BLaER1 (cell line): ENCODE data around the gene DNAJC1.

ENCODE experiments used
- H3K27ac ChIP-seq: shearing (Covaris generic); formaldehyde crosslinking; 2 replicates; pipeline ENCODE4 v1.8.1; 2022
- H3K27me3 ChIP-seq: shearing (Covaris generic); formaldehyde crosslinking; 2 replicates; pipeline ENCODE4 v1.8.1; 2022
- H3K36me3 ChIP-seq: shearing (Covaris generic); formaldehyde crosslinking; 2 replicates; pipeline ENCODE4 v1.8.1; 2022
- H3K4me1 ChIP-seq: shearing (Covaris generic); formaldehyde crosslinking; 2 replicates; pipeline ENCODE4 v1.8.1; 2022
- H3K4me2 ChIP-seq: shearing (Covaris generic); formaldehyde crosslinking; 2 replicates; pipeline ENCODE4 v1.8.1; 2022
- H3K4me3 ChIP-seq: shearing (Covaris generic); formaldehyde crosslinking; 2 replicates; pipeline ENCODE4 v1.8.1; 2022
- H3K9ac ChIP-seq: shearing (Covaris generic); formaldehyde crosslinking; 2 replicates; pipeline ENCODE4 v1.8.1; 2022
- H3K9me3 ChIP-seq: shearing (Covaris generic); formaldehyde crosslinking; 2 replicates; pipeline ENCODE4 v1.8.1; 2022
- H4K20me1 ChIP-seq: shearing (Covaris generic); formaldehyde crosslinking; 2 replicates; pipeline ENCODE4 v1.8.1; 2022
- Cebpa-rat ChIP-seq: shearing (Covaris generic); IDR thresholded peaks from 2 replicates; pipeline ENCODE4 v1.8.1; 2022

Gene DNAJC1

DNA sequence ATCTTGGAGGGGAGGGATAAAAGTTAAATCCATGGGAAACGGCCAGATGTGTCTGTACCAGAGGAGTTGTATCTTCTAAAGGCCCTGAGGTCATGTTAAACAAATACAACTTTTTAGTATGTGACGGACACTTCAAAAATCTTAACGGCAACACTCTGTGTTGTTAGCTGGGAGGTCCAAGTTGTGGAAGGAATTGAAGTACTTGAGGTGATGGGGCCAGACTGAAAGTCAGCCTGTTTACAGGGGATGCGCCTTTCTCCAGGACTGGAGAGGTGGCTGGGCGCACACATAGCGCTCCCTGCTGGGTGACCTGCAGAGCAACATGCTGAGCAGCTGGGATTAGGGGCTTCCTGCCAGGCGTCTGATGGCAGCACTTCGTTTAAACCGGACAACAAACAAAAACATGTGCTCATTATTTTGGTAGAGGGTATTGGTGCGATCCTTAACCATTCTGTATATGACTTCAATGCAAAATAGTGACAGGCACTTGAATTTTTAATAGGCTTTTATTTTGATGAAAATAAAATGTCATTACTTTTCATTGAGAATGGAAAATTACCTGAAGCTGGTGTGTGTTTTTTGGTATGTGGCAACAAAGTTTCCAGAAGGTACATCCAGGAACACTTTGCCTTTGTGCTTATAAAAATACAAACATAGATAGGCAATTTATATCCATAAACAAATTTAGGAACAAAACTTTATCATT is 271.3 kb downstream of the DNAJC1 start:
- H3K27me3 ChIP-seq: no peaks in the 10 kb centered on the region
- H3K9me3 ChIP-seq: no peaks in the 10 kb centered on the region
- no peak overlapping the region for H3K9ac ChIP-seq
- H3K27ac ChIP-seq: no peak overlapping the region
- H3K36me3 ChIP-seq: peaks cover 56% of the 10 kb centered on the region
- no peak overlapping the region for H3K4me2 ChIP-seq
- peaks cover 16% of the 10 kb centered on the region for H3K4me1 ChIP-seq
- no peaks in the 10 kb centered on the region for H4K20me1 ChIP-seq
- TF ChIP-seq Cebpa-rat: no peak
- H3K4me3 ChIP-seq: no peak overlapping the region

DNA sequence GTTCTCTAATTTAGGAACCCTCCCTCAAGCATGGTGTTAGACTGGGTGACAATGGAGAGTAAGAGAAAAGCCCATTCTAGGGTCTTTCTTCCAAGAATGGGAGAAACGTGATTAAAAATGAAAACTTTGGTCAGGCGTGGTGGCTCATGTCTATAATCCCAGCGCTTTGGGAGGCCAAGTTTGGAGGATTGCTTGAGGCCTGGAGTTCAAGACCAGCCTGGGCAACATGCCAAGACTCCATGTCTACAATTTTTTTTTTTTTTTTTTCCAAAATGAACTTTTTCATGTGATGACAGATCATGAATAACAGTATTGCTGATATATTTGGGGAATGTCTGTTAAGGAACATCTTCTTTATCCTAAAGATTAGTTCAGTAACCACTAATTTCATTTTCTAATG is 274.9 kb downstream of the DNAJC1 start:
- Histone ChIP-seq H3K4me3 (no peak overlapping the region), H3K27me3 (no peaks in the 10 kb centered on the region), H3K36me3 (peaks cover 36% of the 10 kb centered on the region), H3K4me1 (peaks cover 28% of the 10 kb centered on the region), H3K27ac (no peak overlapping the region), H4K20me1 (peaks cover 13% of the 10 kb centered on the region; the same call in 1 of the 2 replicates), H3K4me2 (no peak overlapping the region), H3K9ac (no peak overlapping the region), H3K9me3 (no peaks in the 10 kb centered on the region; the same call in 1 of the 2 replicates)
- TF ChIP-seq Cebpa-rat: no peak

DNA sequence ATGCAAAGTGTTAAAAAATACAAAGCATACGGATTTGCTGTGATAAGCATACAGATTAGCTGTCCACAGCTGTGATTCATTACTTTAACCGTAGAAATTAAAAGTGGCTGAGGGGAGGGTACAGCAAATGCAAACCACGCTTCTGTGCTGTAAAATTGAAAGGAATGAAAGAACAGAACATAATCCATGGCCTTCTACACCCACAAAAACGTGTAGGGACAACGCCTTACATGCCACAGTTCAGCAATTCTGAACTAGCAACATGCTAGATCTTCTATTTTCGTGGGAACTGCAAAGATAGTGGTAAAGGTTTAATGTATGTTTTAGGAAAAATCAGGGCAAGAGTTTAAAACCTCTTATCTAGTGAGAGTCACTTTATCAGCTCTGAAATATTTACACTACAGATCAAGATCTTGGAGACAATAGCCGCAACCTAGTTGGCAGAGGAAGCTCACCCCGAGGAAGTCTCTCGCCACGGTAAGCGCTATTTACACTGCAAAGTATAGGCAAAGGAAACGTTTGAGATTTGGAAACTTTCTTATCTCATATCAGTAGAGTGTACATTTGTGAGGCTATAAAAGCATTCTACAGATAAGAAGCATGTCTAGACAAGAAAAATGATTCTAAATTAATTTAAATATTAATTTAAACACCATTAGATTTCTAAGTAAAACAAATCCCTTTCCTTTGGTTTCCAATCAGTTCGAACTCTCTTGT is 275.9 kb downstream of the DNAJC1 start:
- Histone ChIP-seq H3K27ac (no peak overlapping the region), H3K9me3 (no peaks in the 10 kb centered on the region; the same call in 1 of the 2 replicates), H3K4me3 (no peak overlapping the region), H4K20me1 (peaks cover 19% of the 10 kb centered on the region; the same call in 1 of the 2 replicates), H3K9ac (no peak overlapping the region), H3K4me1 (peaks cover 30% of the 10 kb centered on the region), H3K36me3 (peaks cover 35% of the 10 kb centered on the region), H3K4me2 (peak overlapping the region; percentile 27; the same call in 1 of the 2 replicates), H3K27me3 (no peaks in the 10 kb centered on the region)
- TF ChIP-seq Cebpa-rat: no peak

- H3K27ac ChIP-seq: no peak overlapping the region
- peaks cover 32% of the 10 kb centered on the region for H3K36me3 ChIP-seq
- no peaks in the 10 kb centered on the region for H3K27me3 ChIP-seq
Observed at GRCh38 chr10:21726601-21727225, 276.8 kb downstream of the DNAJC1 start.

DNA sequence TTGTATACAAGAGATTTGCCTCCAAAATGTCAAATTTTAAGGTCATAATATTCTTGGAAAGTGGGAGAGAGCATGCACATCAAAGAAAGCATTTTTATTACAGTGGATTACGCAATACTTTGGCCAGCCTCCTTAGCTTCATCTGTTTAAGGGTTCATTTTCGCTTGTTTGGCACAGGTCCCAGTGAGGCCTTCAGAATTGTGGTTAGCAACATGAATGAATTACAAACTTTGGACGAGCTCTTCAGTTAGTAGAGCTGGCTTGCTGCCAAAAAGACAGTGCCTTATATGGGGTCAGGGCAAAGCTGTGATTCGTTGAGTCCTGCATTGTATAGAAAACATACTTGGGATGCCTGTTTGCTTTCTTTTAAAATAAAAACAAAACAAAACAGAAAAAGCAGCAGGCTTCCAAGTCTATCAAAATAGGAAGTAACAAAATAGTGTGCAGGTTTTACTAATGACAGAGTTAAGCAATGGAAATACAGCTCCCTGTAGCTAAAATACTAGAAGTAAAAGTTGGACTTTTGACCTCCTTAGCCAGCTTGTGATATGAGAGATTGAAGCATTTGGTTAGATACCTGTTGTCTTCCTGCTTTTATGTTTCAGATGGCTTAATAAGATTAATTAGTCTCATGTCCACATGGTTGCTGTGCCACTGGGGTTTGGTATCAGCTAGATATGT is 278.7 kb downstream of the DNAJC1 start:
- Histone ChIP-seq H3K4me1 (peaks cover 30% of the 10 kb centered on the region), H3K27me3 (no peaks in the 10 kb centered on the region), H3K4me3 (no peak overlapping the region), H3K9me3 (no peaks in the 10 kb centered on the region; the same call in 1 of the 2 replicates), H3K36me3 (peaks cover 28% of the 10 kb centered on the region), H3K9ac (no peak overlapping the region), H4K20me1 (peaks cover 19% of the 10 kb centered on the region; the same call in 1 of the 2 replicates), H3K27ac (no peak overlapping the region), H3K4me2 (peak overlapping the region; percentile 31)
- peak; percentile 100 for TF ChIP-seq Cebpa-rat

More at GRCh38 chr10:21726601-21727225, 276.8 kb downstream of the DNAJC1 start:
- no peak overlapping the region for H3K9ac ChIP-seq
- H3K9me3 ChIP-seq: no peaks in the 10 kb centered on the region; the same call in 1 of the 2 replicates
- peaks cover 19% of the 10 kb centered on the region; the same call in 1 of the 2 replicates for H4K20me1 ChIP-seq
- H3K4me1 ChIP-seq: peaks cover 30% of the 10 kb centered on the region
- no peak overlapping the region for H3K4me2 ChIP-seq
- H3K4me3 ChIP-seq: no peak overlapping the region
- TF ChIP-seq Cebpa-rat: no peak

- no peak overlapping the region for H3K4me3 ChIP-seq
- H3K27ac ChIP-seq: no peak overlapping the region
- peaks cover 30% of the 10 kb centered on the region for H3K4me1 ChIP-seq
- TF ChIP-seq Cebpa-rat: no peak
- H3K27me3 ChIP-seq: no peaks in the 10 kb centered on the region
- H3K9ac ChIP-seq: no peak overlapping the region
- peak overlapping the region; percentile 31 for H3K4me2 ChIP-seq
- H4K20me1 ChIP-seq: peaks cover 19% of the 10 kb centered on the region; the same call in 1 of the 2 replicates
- H3K36me3 ChIP-seq: peaks cover 28% of the 10 kb centered on the region
- no peaks in the 10 kb centered on the region; the same call in 1 of the 2 replicates for H3K9me3 ChIP-seq
Observed at GRCh38 chr10:21724020-21724589, 279.4 kb downstream of the DNAJC1 start.

GRCh38 chr10:21722209-21722608 is 281.3 kb downstream of the DNAJC1 start:
- Histone ChIP-seq H3K4me3 (no peak overlapping the region), H3K27me3 (no peaks in the 10 kb centered on the region)

DNA sequence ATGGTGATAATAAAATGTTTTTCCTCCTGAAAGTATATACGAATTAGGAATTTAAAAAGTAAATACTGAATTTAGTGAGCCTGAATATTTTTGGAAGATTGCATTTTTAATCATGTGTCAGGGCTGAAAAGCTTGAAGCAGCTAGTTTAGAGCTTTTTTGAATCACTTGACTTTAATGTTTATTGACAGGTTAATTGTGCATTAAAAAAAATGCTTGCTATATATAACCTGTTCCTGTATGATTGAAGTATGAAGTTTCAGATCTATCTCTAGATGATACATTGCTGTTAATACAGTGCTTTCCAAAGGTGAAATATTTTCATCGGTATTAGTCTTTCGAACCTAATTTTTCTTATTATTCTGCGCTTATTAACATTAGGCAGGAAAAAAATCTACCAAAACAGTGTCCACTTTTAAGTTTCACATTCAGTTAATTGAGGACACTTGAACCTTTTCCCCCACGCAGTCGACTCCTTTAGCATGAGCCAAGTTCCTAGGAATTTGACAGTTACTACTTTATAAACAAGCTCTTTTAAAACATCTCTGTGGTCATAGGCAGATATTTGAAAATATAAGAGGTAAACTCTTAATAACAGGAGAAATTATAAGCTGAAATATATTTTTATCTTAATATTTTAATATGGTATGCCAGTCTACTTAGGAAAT is 282.4 kb downstream of the DNAJC1 start:
- Histone ChIP-seq H3K27me3 (no peaks in the 10 kb centered on the region), H4K20me1 (peaks cover 19% of the 10 kb centered on the region; the same call in 1 of the 2 replicates), H3K4me3 (no peak overlapping the region), H3K4me1 (peaks cover 21% of the 10 kb centered on the region), H3K27ac (no peak overlapping the region), H3K9ac (no peak overlapping the region), H3K4me2 (no peak overlapping the region), H3K9me3 (no peaks in the 10 kb centered on the region; the same call in 1 of the 2 replicates), H3K36me3 (peaks cover 22% of the 10 kb centered on the region)
- no peak for TF ChIP-seq Cebpa-rat

More at GRCh38 chr10:21722209-21722608, 281.3 kb downstream of the DNAJC1 start:
- Histone ChIP-seq H3K4me1 (peaks cover 22% of the 10 kb centered on the region), H3K27ac (no peak overlapping the region), H3K9me3 (no peaks in the 10 kb centered on the region; the same call in 1 of the 2 replicates), H3K4me2 (no peak overlapping the region), H3K9ac (no peak overlapping the region), H4K20me1 (peaks cover 19% of the 10 kb centered on the region; the same call in 1 of the 2 replicates), H3K36me3 (peaks cover 22% of the 10 kb centered on the region)
- no peak for TF ChIP-seq Cebpa-rat
